GM20000 (cell line): ENCODE results near the gene THOC2.

ENCODE experiments used
- DNase-seq: peaks from one replicate; pipeline ENCODE4 v3.0.0; 2012; ENCODE audit warnings: low spot score
- TF ChIP-seq, protein P1 (sequence below): IDR thresholded peaks from 2 replicates; pipeline ENCODE4 v1.5.1; 2012; ENCODE audit warnings: mild to moderate bottlenecking, control low read depth; ENCODE audit errors: extremely low read depth, missing control alignments

Gene THOC2

DNA sequence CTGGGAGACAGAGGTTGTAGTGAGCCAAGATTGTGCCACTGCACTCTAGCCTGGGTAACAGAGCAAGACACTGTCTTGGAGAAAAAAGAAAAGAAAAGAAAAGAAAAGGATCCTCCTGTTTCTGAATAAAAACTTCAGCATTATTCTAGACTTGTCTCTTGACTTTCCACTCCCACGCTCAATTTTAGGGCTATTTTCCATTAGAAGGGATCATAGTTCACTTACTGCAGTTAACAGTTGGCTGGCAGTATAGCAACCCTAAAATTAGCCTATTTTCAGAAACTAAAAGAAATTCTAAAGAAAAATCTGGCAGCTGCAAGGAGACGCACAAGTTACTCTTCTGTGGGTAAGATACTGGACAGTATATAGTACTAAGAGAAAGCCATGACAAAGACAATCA lies 28.1 kb downstream of the THOC2 start:
- TF ChIP-seq, protein P1, sequence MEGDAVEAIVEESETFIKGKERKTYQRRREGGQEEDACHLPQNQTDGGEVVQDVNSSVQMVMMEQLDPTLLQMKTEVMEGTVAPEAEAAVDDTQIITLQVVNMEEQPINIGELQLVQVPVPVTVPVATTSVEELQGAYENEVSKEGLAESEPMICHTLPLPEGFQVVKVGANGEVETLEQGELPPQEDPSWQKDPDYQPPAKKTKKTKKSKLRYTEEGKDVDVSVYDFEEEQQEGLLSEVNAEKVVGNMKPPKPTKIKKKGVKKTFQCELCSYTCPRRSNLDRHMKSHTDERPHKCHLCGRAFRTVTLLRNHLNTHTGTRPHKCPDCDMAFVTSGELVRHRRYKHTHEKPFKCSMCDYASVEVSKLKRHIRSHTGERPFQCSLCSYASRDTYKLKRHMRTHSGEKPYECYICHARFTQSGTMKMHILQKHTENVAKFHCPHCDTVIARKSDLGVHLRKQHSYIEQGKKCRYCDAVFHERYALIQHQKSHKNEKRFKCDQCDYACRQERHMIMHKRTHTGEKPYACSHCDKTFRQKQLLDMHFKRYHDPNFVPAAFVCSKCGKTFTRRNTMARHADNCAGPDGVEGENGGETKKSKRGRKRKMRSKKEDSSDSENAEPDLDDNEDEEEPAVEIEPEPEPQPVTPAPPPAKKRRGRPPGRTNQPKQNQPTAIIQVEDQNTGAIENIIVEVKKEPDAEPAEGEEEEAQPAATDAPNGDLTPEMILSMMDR = no peak
- DNase-seq = no peak

- TF ChIP-seq, protein P1 = no peak
- DNase-seq = no peak
Observed at GRCh38 chrX:123698979-123699520, 33.8 kb downstream of the THOC2 start.

DNA sequence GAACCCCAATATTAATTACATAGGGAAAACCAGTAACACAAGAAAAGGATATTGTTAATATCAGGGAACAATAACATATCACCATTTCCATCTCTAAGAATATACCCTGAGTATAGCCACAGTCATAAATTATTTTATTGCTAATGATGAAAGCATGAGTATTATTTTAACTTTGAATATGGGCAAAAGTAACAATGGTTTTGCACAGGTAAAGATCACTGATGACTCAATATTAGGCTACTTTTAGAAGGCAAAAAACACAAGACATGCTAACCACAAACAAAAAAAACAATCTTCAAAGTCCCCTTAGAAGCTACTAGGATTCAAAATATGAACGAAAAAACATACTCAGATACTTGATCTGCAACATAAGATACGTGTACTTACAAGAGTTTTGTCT lies 36.5 kb downstream of the THOC2 start:
- no peak for DNase-seq
- TF ChIP-seq, protein P1 = no peak

DNA sequence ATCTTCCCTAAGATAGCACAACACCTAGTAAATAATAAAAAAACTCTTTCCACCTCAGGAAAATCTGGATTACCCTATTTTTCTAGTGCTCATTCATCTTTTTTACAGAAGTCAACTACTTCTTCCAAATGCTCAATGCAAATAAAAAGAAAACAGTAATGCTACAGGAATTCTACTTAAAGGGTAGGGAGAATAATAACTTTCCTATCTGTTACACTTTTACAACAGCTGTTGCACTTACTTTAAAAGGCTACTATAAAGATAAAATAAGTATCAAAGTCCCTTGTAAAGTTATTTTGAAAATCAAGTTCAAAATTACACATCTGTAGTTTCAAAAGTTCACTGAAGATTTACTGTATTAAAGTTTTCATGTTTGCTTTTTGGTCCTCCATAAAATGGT lies 37.6 kb downstream of the THOC2 start:
- TF ChIP-seq, protein P1 = no peak
- no peak for DNase-seq

- TF ChIP-seq, protein P1 = no peak
- no peak for DNase-seq
Observed at GRCh38 chrX:123691776-123692175, 41.1 kb downstream of the THOC2 start.

DNA sequence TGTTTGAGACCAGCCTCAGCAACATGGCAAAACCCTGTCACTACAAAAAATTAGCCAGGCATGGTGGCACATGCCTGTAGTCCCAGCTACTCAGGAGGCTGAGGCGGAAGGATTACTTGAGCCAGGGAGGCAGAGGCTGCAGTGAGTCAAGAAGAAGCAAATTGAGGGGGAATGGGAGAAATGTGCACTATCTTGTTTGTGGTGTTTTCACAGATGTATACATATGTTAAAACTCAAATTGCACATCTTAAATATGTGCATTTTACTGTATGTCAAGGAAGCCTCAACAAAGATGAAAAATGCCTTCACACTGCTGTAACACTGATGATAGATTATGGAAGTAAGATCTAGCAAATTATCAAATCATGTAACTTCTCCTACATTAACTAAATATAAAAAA lies 44.3 kb downstream of the THOC2 start:
- TF ChIP-seq, protein P1 = no peak
- no peak for DNase-seq

GRCh38 chrX:123685232-123685631 lies 47.6 kb downstream of the THOC2 start:
- TF ChIP-seq, protein P1 = no peak

More at GRCh38 chrX:123685232-123685631, 47.6 kb downstream of the THOC2 start:
- DNase-seq = no peak
